Measurements from ENCODE around the gene TAOK3. TPM values are rescaled to one million over a fixed set of nuclear protein-coding genes. Genes with fewer than 3 reads are reported as not detected.

TAOK3 gene
- total RNA-seq, 2 donors from 2014 or later: 106 to 107 TPM

DNA sequence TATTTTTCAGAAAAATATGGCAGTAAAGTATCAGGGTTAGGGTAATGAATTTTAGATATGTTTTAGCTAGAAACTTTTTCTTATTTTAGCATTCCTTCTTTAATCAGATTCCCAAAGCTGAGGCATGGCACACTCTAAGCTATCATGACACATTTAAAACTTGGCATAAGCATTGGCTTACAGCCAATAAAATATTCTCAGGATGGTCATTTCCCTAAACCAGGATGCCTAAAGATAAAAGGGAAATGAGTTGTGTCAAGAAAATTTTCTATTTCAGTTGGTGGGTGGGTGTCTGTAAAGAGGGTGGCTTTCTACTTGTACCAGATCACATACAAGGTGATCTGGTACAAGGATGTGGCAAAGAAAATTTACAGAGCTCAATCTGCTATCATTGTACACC lies 189.0 kb downstream of the TAOK3 start:
- H3K27me3 Mint-ChIP-seq: no peaks in the 10 kb centered on the region
- H3K36me3 Mint-ChIP-seq: peaks cover 8% of the 10 kb centered on the region
- H3K27ac Mint-ChIP-seq: no peak overlapping the region
- ATAC-seq (no peak), DNase-seq (ENCODE audit: low spot score) (no peak)
- H3K4me3 Mint-ChIP-seq: no peak overlapping the region
- peaks cover 10 to 14% of the 10 kb centered on the region in 2 donors for H3K4me1 Mint-ChIP-seq (ENCODE audit: low read depth in 2 of 2)
- H3K9me3 Mint-ChIP-seq: no peaks in the 10 kb centered on the region

DNA sequence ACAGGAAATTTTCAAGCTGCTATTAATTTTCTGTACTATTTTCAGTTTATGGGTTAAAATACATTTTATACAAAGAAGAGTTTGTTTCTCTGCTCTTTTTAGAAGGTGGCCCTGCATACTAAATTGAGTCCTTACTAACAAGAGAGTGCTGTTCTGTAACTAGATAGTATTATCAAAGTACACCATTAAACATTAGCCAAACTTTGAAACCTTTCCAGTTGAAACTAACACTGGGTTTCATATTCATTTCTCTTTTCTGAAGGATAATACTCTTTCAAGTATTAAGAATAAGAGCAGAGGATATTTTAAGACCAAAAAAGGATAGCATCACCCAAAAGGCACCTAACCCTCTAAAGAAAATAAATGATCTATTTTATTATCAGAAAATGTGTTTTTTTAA lies 189.6 kb downstream of the TAOK3 start:
- Mint-ChIP-seq H3K4me3 (no peak overlapping the region), H3K9me3 (no peaks in the 10 kb centered on the region), H3K36me3 (peaks cover 9% of the 10 kb centered on the region), H3K4me1 (ENCODE audit: low read depth in 2 of 2) (peaks cover 10 to 14% of the 10 kb centered on the region in 2 donors), H3K27ac (peak overlapping the region; percentile 34 to 73), H3K27me3 (no peaks in the 10 kb centered on the region)
- DNase-seq (ENCODE audit: low spot score) (no peak), ATAC-seq (no peak)

DNA sequence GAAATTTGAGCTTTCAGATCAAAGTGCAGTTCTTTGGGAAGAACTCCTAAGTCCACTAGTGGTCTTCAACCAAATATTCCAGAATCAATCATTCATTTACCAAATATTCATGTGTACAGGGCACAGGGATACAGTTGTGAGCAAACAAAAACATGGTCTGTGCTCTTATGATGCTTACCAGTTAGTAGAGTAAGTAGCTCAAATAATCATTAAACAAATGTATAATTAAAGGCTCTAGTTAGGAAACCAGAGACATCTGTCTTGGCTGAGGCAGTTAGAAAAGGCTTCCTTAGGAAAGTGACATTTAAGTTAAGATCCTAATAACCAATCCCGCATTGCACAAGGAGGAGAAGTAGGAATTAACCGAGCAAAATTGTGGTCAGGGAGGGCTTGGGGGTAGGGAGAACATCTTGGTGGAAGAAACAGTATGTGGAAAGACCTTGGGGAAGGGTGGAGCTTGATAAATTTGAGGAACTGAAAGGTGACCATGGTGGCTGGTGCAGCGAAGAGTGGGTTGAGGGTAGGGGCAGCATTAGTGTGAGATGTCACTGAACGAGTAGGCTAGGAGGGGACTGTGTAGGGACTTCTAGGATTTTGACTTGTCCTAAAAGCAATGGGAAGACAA lies 196.8 kb downstream of the TAOK3 start:
- Mint-ChIP-seq H3K4me1 (ENCODE audit: low read depth in 2 of 2) (no peaks in the 10 kb centered on the region), H3K9me3 (no peaks in the 10 kb centered on the region), H3K4me3 (no peak overlapping the region), H3K27ac (no peak overlapping the region), H3K36me3 (peaks cover 29% of the 10 kb centered on the region), H3K27me3 (no peaks in the 10 kb centered on the region)
- DNase-seq (ENCODE audit: low spot score): no peak
- ATAC-seq: no peak

- ATAC-seq: peak; percentile 50 to 95
- peaks cover 38% of the 10 kb centered on the region for H3K36me3 Mint-ChIP-seq
- H3K27me3 Mint-ChIP-seq: no peaks in the 10 kb centered on the region
- H3K4me3 Mint-ChIP-seq: peak overlapping the region; percentile 62
- peaks cover 13 to 15% of the 10 kb centered on the region in 2 donors for H3K4me1 Mint-ChIP-seq (ENCODE audit: low read depth in 2 of 2)
- H3K27ac Mint-ChIP-seq: peak overlapping the region in 1 of 2 donors; percentile 53
- DNase-seq (ENCODE audit: low spot score): no peak
- H3K9me3 Mint-ChIP-seq: no peaks in the 10 kb centered on the region
Measured at GRCh38 chr12:118166946-118167345, 205.8 kb downstream of the TAOK3 start.

DNA sequence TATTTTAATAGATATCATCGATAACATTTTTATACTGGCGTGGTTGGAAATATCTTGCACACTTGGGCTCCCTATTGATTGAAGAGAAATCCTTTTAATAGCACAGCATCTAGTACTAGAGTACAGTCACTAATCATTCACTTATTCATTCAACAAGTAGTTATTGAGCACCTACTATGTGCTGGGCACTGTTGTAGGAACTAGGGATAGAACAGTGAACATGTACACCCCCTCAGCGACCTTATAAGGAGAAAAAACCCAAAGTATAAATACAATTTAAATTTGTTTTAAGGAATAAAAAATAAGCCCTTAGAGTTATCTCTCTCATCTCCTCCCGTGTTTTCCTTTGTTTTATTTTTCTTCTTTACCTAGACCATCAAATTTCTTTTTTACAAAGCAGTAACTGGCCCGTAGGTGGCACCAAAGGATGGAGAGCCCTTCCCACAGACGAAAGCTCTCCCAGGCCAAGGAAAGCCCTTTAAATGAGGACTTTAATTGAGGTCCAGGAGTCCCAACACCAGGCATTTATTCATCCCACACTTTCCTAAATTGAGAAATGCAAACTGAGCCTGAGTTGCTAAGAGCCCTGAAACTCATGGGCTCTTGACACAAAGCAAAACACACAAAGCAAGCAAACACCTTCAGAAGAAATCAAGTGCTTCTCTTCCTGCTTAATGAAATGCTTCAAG lies 207.8 kb downstream of the TAOK3 start:
- Mint-ChIP-seq H3K9me3 (no peaks in the 10 kb centered on the region), H3K36me3 (peaks cover 31% of the 10 kb centered on the region), H3K4me3 (no peak overlapping the region), H3K27me3 (no peaks in the 10 kb centered on the region), H3K27ac (peak overlapping the region in 1 of 2 donors; percentile 39), H3K4me1 (ENCODE audit: low read depth in 2 of 2) (peaks cover 10 to 15% of the 10 kb centered on the region in 2 donors)
- ATAC-seq (no peak), DNase-seq (ENCODE audit: low spot score) (no peak)

DNA sequence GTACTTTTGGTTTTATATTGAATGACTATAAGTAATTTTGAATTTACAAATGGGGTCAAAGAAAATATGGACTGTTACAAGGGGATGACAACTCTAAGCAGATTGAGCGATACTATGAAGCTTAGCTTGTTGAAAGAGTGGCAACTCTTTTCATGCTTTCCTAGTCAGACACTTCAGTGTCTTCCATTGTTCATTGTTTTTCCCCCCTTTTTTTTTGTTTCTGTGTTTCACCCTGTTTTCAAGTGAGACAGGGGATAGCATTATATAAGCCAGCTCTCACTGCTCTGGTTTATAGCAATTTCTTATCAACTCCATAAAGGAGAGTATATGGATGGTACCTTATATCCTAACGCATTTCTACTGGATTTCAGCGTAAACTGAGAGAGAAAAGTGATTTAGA lies 212.2 kb downstream of the TAOK3 start:
- Mint-ChIP-seq H3K4me3 (no peak overlapping the region), H3K27ac (no peak overlapping the region), H3K36me3 (peaks cover 23% of the 10 kb centered on the region), H3K9me3 (no peaks in the 10 kb centered on the region), H3K27me3 (no peaks in the 10 kb centered on the region), H3K4me1 (ENCODE audit: low read depth in 2 of 2) (peaks cover 4 to 6% of the 10 kb centered on the region in 2 donors)
- ATAC-seq (no peak), DNase-seq (ENCODE audit: low spot score) (no peak)

DNA sequence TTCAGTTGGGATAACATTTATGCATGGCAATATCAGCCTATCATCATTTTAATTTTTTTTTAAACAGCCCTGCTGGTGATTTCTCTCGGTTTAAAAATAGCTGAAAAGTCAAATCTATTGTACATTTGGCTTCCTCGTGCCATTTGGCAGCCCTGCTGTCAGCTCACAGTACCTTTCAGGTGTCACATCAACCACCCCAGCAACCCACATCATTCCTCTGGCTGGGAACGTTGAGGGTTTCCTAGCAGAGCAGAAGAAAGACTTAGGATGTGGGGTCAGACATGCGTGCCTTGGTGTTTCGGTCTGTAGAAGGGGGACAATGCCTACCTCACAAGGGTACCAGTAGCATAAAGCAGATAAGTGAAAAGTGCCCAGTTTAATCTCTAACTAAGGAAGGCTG lies 221.0 kb downstream of the TAOK3 start:
- Mint-ChIP-seq H3K27me3 (no peaks in the 10 kb centered on the region), H3K36me3 (peaks cover 18% of the 10 kb centered on the region), H3K4me1 (ENCODE audit: low read depth in 2 of 2) (peaks cover 0 to 4% of the 10 kb centered on the region in 2 donors), H3K4me3 (no peak overlapping the region), H3K9me3 (no peaks in the 10 kb centered on the region), H3K27ac (no peak overlapping the region)
- ATAC-seq (no peak), DNase-seq (ENCODE audit: low spot score) (no peak)

- ATAC-seq (no peak), DNase-seq (ENCODE audit: low spot score) (no peak)
- Mint-ChIP-seq H3K27me3 (no peaks in the 10 kb centered on the region), H3K4me3 (no peak overlapping the region), H3K9me3 (no peaks in the 10 kb centered on the region), H3K4me1 (ENCODE audit: low read depth in 2 of 2) (peaks cover 0 to 7% of the 10 kb centered on the region in 2 donors), H3K36me3 (peaks cover 18% of the 10 kb centered on the region), H3K27ac (peak overlapping the region; percentile 22 to 40)
Measured at GRCh38 chr12:118150625-118151024, 222.1 kb downstream of the TAOK3 start.

DNA sequence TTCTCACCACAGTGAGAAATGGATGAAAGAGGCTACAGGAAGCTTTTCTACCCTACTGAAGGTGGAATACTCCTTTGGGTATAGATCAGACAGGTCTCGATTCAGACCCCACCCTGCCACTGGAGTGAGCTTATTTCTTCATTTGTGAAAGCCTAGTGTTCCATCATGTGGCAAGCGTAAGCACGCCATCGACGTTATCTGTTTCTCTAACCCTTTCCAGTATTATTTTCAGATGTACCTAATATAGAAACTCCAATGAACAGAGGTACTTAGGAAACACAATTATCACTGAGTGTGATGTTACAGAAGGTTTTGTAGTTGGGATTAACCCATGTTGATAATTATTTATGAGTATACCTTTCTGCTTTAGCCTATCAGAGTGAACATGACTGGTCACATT lies 224.4 kb downstream of the TAOK3 start:
- H3K4me3 Mint-ChIP-seq: no peak overlapping the region
- H3K4me1 Mint-ChIP-seq (ENCODE audit: low read depth in 2 of 2): peaks cover 4 to 13% of the 10 kb centered on the region in 2 donors
- H3K27ac Mint-ChIP-seq: peak overlapping the region in 1 of 2 donors; percentile 25
- H3K36me3 Mint-ChIP-seq: peaks cover 24% of the 10 kb centered on the region
- H3K27me3 Mint-ChIP-seq: no peaks in the 10 kb centered on the region
- no peaks in the 10 kb centered on the region for H3K9me3 Mint-ChIP-seq
- DNase-seq (ENCODE audit: low spot score): no peak
- ATAC-seq: no peak

DNA sequence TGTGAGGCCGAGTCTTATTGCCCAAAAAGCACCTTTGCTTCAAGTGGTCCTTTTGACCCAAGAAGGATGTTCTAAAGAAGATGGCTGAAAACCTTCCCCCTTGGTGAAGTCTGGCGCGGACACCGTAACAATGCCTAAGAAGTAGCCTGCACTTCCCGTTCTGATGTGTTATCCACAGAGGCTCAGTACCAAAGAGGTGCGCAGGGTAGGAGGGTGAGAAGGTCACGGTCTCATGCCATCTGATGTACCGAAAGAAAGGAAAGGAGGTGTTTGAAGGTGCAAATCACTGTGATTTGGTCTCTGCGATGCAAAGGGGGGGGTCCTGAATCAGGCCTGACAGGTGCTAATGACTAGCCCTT lies 226.9 kb downstream of the TAOK3 start:
- ATAC-seq: no peak
- H3K9me3 Mint-ChIP-seq: no peaks in the 10 kb centered on the region
- H3K4me1 Mint-ChIP-seq (ENCODE audit: low read depth in 2 of 2): peaks cover 8 to 9% of the 10 kb centered on the region in 2 donors
- DNase-seq (ENCODE audit: low spot score): no peak
- no peaks in the 10 kb centered on the region for H3K27me3 Mint-ChIP-seq
- peak overlapping the region; percentile 41 to 65 for H3K27ac Mint-ChIP-seq
- peaks cover 18% of the 10 kb centered on the region for H3K36me3 Mint-ChIP-seq
- H3K4me3 Mint-ChIP-seq: no peak overlapping the region

DNA sequence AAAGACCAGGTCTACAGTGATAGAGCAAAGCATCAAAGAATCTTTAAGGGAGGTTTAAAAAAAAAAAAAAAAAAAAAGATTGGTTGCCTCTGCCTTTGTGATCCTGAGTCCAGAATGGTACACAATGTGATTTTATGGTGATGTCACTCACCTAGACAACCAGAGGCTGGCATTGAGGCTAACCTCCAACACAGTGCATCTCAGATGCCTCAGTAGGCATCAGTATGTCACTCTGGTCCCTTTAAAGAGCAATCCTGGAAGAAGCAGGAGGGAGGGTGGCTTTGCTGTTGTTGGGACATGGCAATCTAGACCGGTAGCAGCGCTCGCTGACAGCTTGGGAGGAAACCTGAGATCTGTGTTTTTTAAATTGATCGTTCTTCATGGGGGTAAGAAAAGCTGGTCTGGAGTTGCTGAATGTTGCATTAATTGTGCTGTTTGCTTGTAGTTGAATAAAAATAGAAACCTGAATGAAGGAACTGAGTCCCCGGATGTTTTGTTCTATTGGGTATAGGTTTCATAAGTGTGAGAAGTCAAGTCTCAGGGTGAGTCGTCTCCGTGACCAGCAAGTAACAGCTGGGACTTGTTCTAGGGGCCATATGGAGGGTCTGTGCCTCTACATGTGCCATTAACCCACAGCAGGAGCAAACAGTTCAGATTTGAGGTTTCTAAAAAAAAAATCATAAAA lies 227.5 kb downstream of the TAOK3 start:
- ATAC-seq: no peak
- DNase-seq (ENCODE audit: low spot score): no peak
- Mint-ChIP-seq H3K4me1 (ENCODE audit: low read depth in 2 of 2) (peaks cover 8 to 9% of the 10 kb centered on the region in 2 donors), H3K4me3 (no peak overlapping the region), H3K27me3 (no peaks in the 10 kb centered on the region), H3K36me3 (peaks cover 13% of the 10 kb centered on the region), H3K9me3 (no peaks in the 10 kb centered on the region), H3K27ac (peak overlapping the region; percentile 41 to 65)

GRCh38 chr12:118144499-118144898 lies 228.2 kb downstream of the TAOK3 start:
- ATAC-seq (no peak), DNase-seq (ENCODE audit: low spot score) (no peak)
- peaks cover 12% of the 10 kb centered on the region for H3K36me3 Mint-ChIP-seq
- H3K9me3 Mint-ChIP-seq: no peaks in the 10 kb centered on the region
- H3K27me3 Mint-ChIP-seq: no peaks in the 10 kb centered on the region
- peak overlapping the region; percentile 41 to 65 for H3K27ac Mint-ChIP-seq
- H3K4me1 Mint-ChIP-seq (ENCODE audit: low read depth in 2 of 2): peaks cover 8 to 9% of the 10 kb centered on the region in 2 donors
- H3K4me3 Mint-ChIP-seq: no peak overlapping the region

DNA sequence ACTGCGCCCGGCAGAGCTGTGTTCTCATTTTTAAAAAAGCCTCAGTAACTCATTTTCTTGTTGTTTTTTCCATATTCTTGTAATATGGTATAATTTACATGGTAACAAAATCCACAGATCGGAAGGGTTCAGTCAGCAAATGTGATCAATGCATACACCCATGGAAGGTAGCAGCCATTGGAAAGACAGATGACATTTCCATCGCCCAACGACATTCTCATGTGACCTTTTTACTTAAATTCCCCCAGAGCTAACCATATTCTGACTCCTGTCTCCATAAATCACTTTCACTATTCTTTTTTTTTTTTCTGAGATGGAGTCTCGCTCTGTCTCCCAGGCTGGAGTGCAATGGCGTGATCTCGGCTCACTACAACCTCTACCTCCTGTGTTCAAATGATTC lies 231.9 kb downstream of the TAOK3 start:
- ATAC-seq (no peak), DNase-seq (ENCODE audit: low spot score) (no peak)
- H3K27me3 Mint-ChIP-seq: no peaks in the 10 kb centered on the region
- peaks cover 6% of the 10 kb centered on the region for H3K36me3 Mint-ChIP-seq
- no peak overlapping the region for H3K27ac Mint-ChIP-seq
- H3K9me3 Mint-ChIP-seq: no peaks in the 10 kb centered on the region
- H3K4me1 Mint-ChIP-seq (ENCODE audit: low read depth in 2 of 2): peaks cover 13 to 15% of the 10 kb centered on the region in 2 donors
- H3K4me3 Mint-ChIP-seq: no peak overlapping the region

- Mint-ChIP-seq H3K4me1 (ENCODE audit: low read depth in 2 of 2) (peaks cover 8 to 11% of the 10 kb centered on the region in 2 donors), H3K27me3 (no peaks in the 10 kb centered on the region), H3K4me3 (peak overlapping the region; percentile 97), H3K9me3 (no peaks in the 10 kb centered on the region), H3K36me3 (no peaks in the 10 kb centered on the region), H3K27ac (peak overlapping the region; percentile 57 to 83)
- ATAC-seq (no peak), DNase-seq (ENCODE audit: low spot score) (no peak)
Measured at GRCh38 chr12:118137148-118137678, 235.5 kb downstream of the TAOK3 start.

Measured in natural killer cell treated with Interleukin-12 subunit alpha and Interleukin-12 subunit beta and Interleukin-15 and Interleukin-18, amount 100 ng/mL, for 72 hours (primary cell).